ENCODE results near the gene NALCN. TPM values are rescaled to one million over a fixed set of nuclear protein-coding genes. Genes with fewer than 3 reads are reported as not detected.
A peak's percentile ranks its signal among the peaks of the same experiment; 100 is the strongest.

The NALCN gene
- total RNA-seq, 3 donors from 2014 or later (not counting 1 experiment from before 2014, with no cell fraction given), result not detected

DNA sequence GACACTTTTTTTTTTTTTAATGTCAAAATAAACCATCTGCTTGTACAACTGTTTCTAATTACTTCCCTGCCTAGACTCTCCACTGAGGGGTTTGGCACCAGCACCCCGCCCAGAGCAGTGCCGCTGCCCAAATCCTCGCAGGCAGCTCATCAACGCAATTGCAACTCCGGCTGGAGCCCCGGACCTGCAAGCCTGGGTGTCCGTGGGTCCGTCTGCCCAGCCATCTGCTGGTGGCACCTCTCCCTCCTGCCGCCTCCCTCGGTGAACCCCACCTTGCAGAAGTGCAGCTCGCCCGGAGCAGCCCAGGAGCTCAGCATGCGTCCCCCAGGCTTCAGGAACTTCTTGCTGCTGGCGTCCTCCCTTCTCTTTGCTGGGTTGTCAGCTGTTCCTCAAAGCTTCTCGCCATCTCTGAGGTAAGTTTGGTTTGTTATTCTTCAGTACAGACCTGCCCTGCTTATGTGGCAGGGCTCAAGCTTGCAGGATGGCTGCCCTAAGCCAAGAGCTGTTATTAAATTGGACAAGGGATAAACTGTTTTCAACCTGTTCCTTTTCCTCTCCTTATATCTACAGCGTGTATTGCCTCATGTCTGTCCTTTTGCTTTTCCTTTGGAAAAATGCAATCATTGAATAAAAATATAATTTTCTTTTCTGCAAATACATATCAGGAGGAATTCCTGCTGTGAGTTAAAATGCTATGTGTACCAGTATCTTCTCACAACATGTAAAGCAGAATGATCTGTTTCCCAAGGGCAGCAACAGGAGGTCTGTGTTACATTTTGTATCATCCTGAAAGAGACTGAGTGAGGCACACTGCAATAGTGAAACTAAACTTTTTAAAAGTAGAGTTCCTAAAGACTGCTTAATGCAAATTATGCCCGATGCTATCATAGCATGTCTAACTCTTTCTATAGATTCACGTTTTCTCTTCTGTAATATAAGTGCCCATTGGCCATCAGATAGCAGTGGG lies 36.5 kb upstream of the NALCN start, which contains the start of gene ITGBL1:
ITGBL1 (plus strand) TSS at position 157 of the 967 bp plus-strand sequence; CDS start at position 316, 159 bp downstream.
- no peak for DNase-seq
- 76% methylated on average over 17 of the region's 18 CpGs for WGBS (ENCODE audit: insufficient coverage)
- Histone ChIP-seq H3K4me1 (ENCODE audit: control insufficient read depth, insufficient read depth, low read length) (no peaks in the 10 kb centered on the region), H3K9me3 (ENCODE audit: control insufficient read depth, insufficient read depth, low read length) (no peaks in the 10 kb centered on the region), H3K27ac (ENCODE audit: low read length) (no peak within 1 kb of the TSS), H3K27me3 (ENCODE audit: control insufficient read depth, insufficient read depth, low read length) (peaks cover 3% of the 10 kb centered on the region), H3K4me3 (ENCODE audit: low read length) (no peak within 1 kb of the TSS), H3K36me3 (ENCODE audit: control insufficient read depth, insufficient read depth, low read length) (no peaks in the 10 kb centered on the region)
- H3K27me3 Mint-ChIP-seq (ENCODE audit: low read depth in 2 of 2), result peaks cover 9 to 19% of the 10 kb centered on the region in 2 donors
- intact Hi-C loops (cut with micrococcal nuclease), result no loop called here
- H3K4me1 Mint-ChIP-seq, result no peaks in the 10 kb centered on the region
- H3K27ac Mint-ChIP-seq, result no peak within 1 kb of the TSS
- no peak for ATAC-seq
- TF ChIP-seq CTCF (IDR thresholded peaks at IDR 0.05), result no peak
- H3K36me3 Mint-ChIP-seq, result no peaks in the 10 kb centered on the region
- H3K4me3 Mint-ChIP-seq, result peak within 1 kb of the TSS; percentile 31
- peaks cover 0 to 3% of the 10 kb centered on the region in 2 donors for H3K9me3 Mint-ChIP-seq

DNA sequence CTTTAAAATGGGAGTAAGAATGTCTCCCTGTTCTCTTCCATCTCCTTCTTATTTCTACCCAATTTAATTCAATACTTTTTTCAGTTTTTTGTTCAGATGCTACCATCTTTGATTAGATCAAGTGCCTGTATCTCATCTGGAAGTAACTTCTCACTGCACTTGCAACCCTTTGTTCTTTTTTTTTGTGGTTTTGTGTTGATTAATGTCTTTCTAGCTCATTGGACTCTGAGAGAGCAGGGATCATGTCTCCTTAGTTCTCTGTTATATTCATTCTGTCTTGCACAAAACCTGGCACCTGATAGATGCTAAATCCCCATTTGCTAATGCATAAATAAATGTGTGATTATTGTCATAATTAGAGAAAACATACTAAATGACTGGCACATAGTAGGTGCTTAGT lies 35.3 kb upstream of the NALCN start:
- Mint-ChIP-seq H3K9me3 (peaks cover 0 to 3% of the 10 kb centered on the region in 2 donors), H3K4me3 (no peak overlapping the region), H3K27ac (no peak overlapping the region), H3K36me3 (no peaks in the 10 kb centered on the region), H3K4me1 (no peaks in the 10 kb centered on the region), H3K27me3 (ENCODE audit: low read depth in 2 of 2) (peaks cover 9 to 19% of the 10 kb centered on the region in 2 donors)
- Histone ChIP-seq H3K4me1 (ENCODE audit: control insufficient read depth, insufficient read depth, low read length) (no peaks in the 10 kb centered on the region), H3K27ac (ENCODE audit: low read length) (no peak overlapping the region), H3K36me3 (ENCODE audit: control insufficient read depth, insufficient read depth, low read length) (no peaks in the 10 kb centered on the region), H3K4me3 (ENCODE audit: low read length) (no peak overlapping the region), H3K9me3 (ENCODE audit: control insufficient read depth, insufficient read depth, low read length) (no peaks in the 10 kb centered on the region), H3K27me3 (ENCODE audit: control insufficient read depth, insufficient read depth, low read length) (peaks cover 3% of the 10 kb centered on the region)
- intact Hi-C loops (cut with micrococcal nuclease), result no loop called here
- DNase-seq (no peak), ATAC-seq (no peak)
- no peak for TF ChIP-seq CTCF (IDR thresholded peaks at IDR 0.05)

DNA sequence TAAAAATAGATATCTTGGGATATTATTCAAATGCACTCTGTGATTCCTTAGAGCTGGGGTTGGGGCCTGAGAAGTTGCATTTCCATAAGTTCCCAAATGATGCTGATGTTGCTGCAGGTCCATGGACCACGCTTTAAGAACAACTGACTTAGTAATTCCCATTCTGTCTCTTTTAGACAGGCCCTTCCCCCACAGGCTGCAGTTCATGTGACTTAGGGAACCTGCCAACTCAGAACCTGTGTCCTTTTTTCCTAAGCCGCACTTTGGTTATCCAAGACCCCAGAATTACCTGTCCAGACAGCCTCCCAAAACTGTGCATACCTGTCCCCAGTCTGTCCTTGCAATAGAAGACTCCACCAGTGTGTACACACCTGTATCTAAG lies 34.4 kb upstream of the NALCN start:
- peaks cover 3% of the 10 kb centered on the region for H3K27me3 ChIP-seq (ENCODE audit: control insufficient read depth, insufficient read depth, low read length)
- no peak for DNase-seq
- no peak overlapping the region for H3K4me3 ChIP-seq (ENCODE audit: low read length)
- H3K9me3 Mint-ChIP-seq, result peaks cover 0 to 3% of the 10 kb centered on the region in 2 donors
- H3K27ac Mint-ChIP-seq, result no peak overlapping the region
- no peak overlapping the region for H3K27ac ChIP-seq (ENCODE audit: low read length)
- WGBS (ENCODE audit: insufficient coverage), result 76% methylated on average over 2 of the region's 2 CpGs
- no peak for ATAC-seq
- H3K36me3 Mint-ChIP-seq, result no peaks in the 10 kb centered on the region
- peaks cover 9 to 19% of the 10 kb centered on the region in 2 donors for H3K27me3 Mint-ChIP-seq (ENCODE audit: low read depth in 2 of 2)
- H3K4me1 ChIP-seq (ENCODE audit: control insufficient read depth, insufficient read depth, low read length), result no peaks in the 10 kb centered on the region
- no peak overlapping the region for H3K4me3 Mint-ChIP-seq
- no peaks in the 10 kb centered on the region for H3K4me1 Mint-ChIP-seq
- no peaks in the 10 kb centered on the region for H3K36me3 ChIP-seq (ENCODE audit: control insufficient read depth, insufficient read depth, low read length)
- intact Hi-C loops (cut with micrococcal nuclease), result no loop called here
- TF ChIP-seq CTCF (IDR thresholded peaks at IDR 0.05), result no peak
- H3K9me3 ChIP-seq (ENCODE audit: control insufficient read depth, insufficient read depth, low read length), result no peaks in the 10 kb centered on the region

Measured in natural killer cell (primary cell).